GM19324 (cell line): ENCODE data around the gene OMP.
"Not testable (repeated sequence)": the region's sequence is repeated elsewhere in the genome, so short reads cannot be mapped to it uniquely, and the experiment has no call there.

ENCODE experiments used
- ATAC-seq: cut with Tn5 transposase; IDR thresholded peaks from one replicate; pipeline ENCODE4 v1.9.1; 2021; ENCODE audit warnings: mild to moderate bottlenecking, moderate library complexity; ENCODE audit not compliant: unreplicated experiment, low FRiP score

Gene OMP

GRCh38 chr11:77102246-77103210 lies at the start of gene OMP:
TSS of gene OMP (plus strand) at chr11:77102840. CDS start at chr11:77102840, 0 bp downstream.
- no peak for ATAC-seq

- ATAC-seq: no peak
Observed at GRCh38 chr11:77053217-77054015, 49.2 kb upstream of the OMP start.

- no peak for ATAC-seq
Observed at GRCh38 chr11:77054084-77054483, 48.6 kb upstream of the OMP start.

- ATAC-seq: no peak
Observed at GRCh38 chr11:77055101-77055561, 47.5 kb upstream of the OMP start.

GRCh38 chr11:77055913-77056312 lies 46.7 kb upstream of the OMP start:
- ATAC-seq: no peak

- no peak for ATAC-seq
Observed at GRCh38 chr11:77056814-77057402, 45.7 kb upstream of the OMP start.

- no peak for ATAC-seq
Observed at GRCh38 chr11:77057938-77058474, 44.6 kb upstream of the OMP start.

GRCh38 chr11:77058900-77059299 lies 43.7 kb upstream of the OMP start:
- ATAC-seq: no peak

GRCh38 chr11:77059806-77060205 lies 42.8 kb upstream of the OMP start:
- ATAC-seq: no peak

- no peak for ATAC-seq
Observed at GRCh38 chr11:77060234-77060633, 42.4 kb upstream of the OMP start.

GRCh38 chr11:77061258-77061657 lies 41.4 kb upstream of the OMP start:
- ATAC-seq: not testable (repeated sequence)

- ATAC-seq: no peak
Observed at GRCh38 chr11:77062924-77063323, 39.7 kb upstream of the OMP start.

GRCh38 chr11:77063407-77063806 lies 39.2 kb upstream of the OMP start:
- no peak for ATAC-seq

- ATAC-seq: no peak
Observed at GRCh38 chr11:77063861-77064260, 38.8 kb upstream of the OMP start.

GRCh38 chr11:77064648-77065217 lies 37.9 kb upstream of the OMP start:
- no peak for ATAC-seq

GRCh38 chr11:77065878-77066228 lies 36.8 kb upstream of the OMP start:
- no peak for ATAC-seq

GRCh38 chr11:77066229-77067042 lies 36.2 kb upstream of the OMP start, which contains the start of gene CAPN5:
TSS of gene CAPN5 (plus strand) at chr11:77066971. CDS start at chr11:77084887, 17,916 bp downstream.
- peak; percentile 84 for ATAC-seq

- no peak for ATAC-seq
Observed at GRCh38 chr11:77067861-77068443, 34.7 kb upstream of the OMP start.
